K562 (cell line): ENCODE measurements around the gene TXNRD2. TPM values are rescaled to one million over a fixed set of nuclear protein-coding genes. Genes with fewer than 3 reads are reported as not detected.

ENCODE experiments used
- DDX20 ChIP-seq: fragments of 450-650 bp; IDR thresholded peaks from 2 replicates; pipeline ENCODE4 v1.6.1; 2016; ENCODE audit warnings: missing genetic modification characterization, low read depth, mild to moderate bottlenecking, missing compliant biosample characterization, moderate library complexity
- MGA ChIP-seq: fragments of 450-650 bp; IDR thresholded peaks from 2 replicates; pipeline ENCODE4 v1.6.1; 2016; ENCODE audit warnings: mild to moderate bottlenecking, moderate library complexity
- NR4A1 ChIP-seq, 2 experiments: fragments of 250-450 bp in 1 of 2; fragments of 450-650 bp in 1 of 2; sonication (Bioruptor Pico) in 1 of 2; IDR thresholded peaks; 2 replicates each; pipeline versions ENCODE4 v1.4.0 to v1.6.1; 2016 to 2020; ENCODE audit warnings: mild to moderate bottlenecking in 2 of 2, missing compliant biosample characterization in 1 of 2, missing genetic modification characterization in 1 of 2, moderate library complexity in 1 of 2
- PREB ChIP-seq: sonication (generic); formaldehyde crosslinking; IDR thresholded peaks from 2 replicates; pipeline ENCODE4 v1.8.1; 2023; ENCODE audit warnings: mild to moderate bottlenecking, missing genetic modification reagents
- SP1 ChIP-seq: sonication (generic); formaldehyde crosslinking; IDR thresholded peaks from 2 replicates; pipeline ENCODE4 v1.8.1; 2022; ENCODE audit warnings: mild to moderate bottlenecking, missing genetic modification reagents
- ZFP91 ChIP-seq: sonication (generic); formaldehyde crosslinking; IDR thresholded peaks from 2 replicates; pipeline ENCODE4 v1.8.0; 2022; ENCODE audit warnings: mild to moderate bottlenecking, missing genetic modification reagents
- ZMIZ1 ChIP-seq, 2 experiments: fragments of 150-350 bp in 1 of 2; IDR thresholded peaks; 2 replicates each; pipeline ENCODE4 v1.6.1; 2012 to 2016; ENCODE audit warnings: low read depth in 2 of 2, low read length in 2 of 2, mild to moderate bottlenecking in 1 of 2, moderate library complexity in 1 of 2
- ZSCAN29 ChIP-seq: fragments of 450-650 bp; IDR thresholded peaks from 2 replicates; pipeline ENCODE4 v1.6.1; 2017
- polyA plus RNA-seq, 8 experiments: library from polyadenylated mRNA; depleted of rRNA in 4 of 8; stranded (reverse) in 5 of 8; unstranded in 3 of 8; fragments of >200 nt; fragmentation: Nextera tagmentation in 2 of 8; fragmentation: Illumina TruSeq in 1 of 8; extraction: Ambion mirVana in 2 of 8; extraction: Trizol in 1 of 8; gene quantifications; 2 replicates each; pipeline versions ENCODE4 v1.2.1 to v1.2.3, GENCODE V29; 2011 to 2014; ENCODE audit warnings: inconsistent platforms in 1 of 8, missing spikeins in 1 of 8
- total RNA-seq, 7 experiments: library from RNA; depleted of rRNA in 6 of 7; stranded (reverse); fragments of >200 nt in 6 of 7; fragmentation: Illumina TruSeq in 2 of 7; extraction: Trizol in 2 of 7; gene quantifications; 2 replicates each; pipeline versions ENCODE4 v1.2.1 to v1.2.3, GENCODE V29; 2011 to 2021; ENCODE audit warnings: low replicate concordance in 1 of 7

Gene TXNRD2
- total and polyA plus RNA-seq, 9 of the 15 experiments (the other 6 are each of a cell fraction or from before 2014, with no cell fraction given), result 3.3 to 80.2 (median 49.4) TPM

GRCh38 chr22:19917389-19918138 is 24.1 kb downstream of the TXNRD2 start (continued):
- TF ChIP-seq MGA (no peak), ZFP91 (CRISPR knock-in tag) (no peak), DDX20 (no peak), ZMIZ1 (IDR thresholded peaks at IDR 0.05; ENCODE audit: low read depth in 2 of 2, low read length in 2 of 2) (no peak), SP1 (CRISPR knock-in tag) (no peak), PREB (CRISPR knock-in tag) (no peak), NR4A1 (CRISPR knock-in tag; IDR thresholded peaks at IDR 0.05) (0 out of 2 replicates have a peak, but pooled peaks have one; percentile 9), NR4A1 (tag; IDR thresholded peaks at IDR 0.05) (no peak), ZSCAN29 (no peak)
